GM21526 (cell line): ENCODE results near the gene TLN1.

ENCODE experiments used
- ATAC-seq: cut with Tn5 transposase; IDR thresholded peaks from one replicate; pipeline ENCODE4 v1.9.1; 2021; ENCODE audit warnings: moderate library complexity; ENCODE audit not compliant: unreplicated experiment, low FRiP score

TLN1 gene

DNA sequence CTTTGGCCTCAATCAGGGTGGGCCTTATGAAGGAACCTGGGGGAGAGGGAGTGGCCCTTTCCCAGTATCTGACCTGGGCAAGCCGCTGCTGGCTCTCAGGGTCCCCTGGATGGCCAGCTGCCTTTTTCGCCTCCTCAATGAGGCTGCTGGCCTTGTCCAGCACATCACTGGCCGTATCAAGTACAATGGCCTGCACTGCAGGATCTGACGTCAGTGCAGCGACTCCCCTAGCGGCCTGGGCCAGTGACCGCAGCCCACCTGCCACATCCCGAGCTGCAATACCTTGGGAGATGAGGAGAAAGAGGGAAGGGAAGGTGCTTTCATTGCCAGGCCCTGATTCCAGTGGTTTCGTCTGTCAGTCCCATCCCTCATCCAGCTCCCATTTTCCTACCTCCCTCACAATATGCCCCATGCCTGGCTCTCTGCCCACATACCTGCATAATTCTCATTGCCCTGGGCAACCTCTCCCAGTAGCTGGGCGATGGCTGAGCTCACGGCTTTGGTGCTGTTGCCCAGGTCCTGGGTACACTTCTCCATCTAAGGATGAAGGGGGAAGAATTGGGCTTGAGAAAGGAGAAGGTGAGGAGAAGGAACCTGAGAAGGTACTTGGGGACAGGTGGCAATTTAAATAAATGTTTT lies 19.1 kb downstream of the TLN1 start:
- ATAC-seq, result no peak

DNA sequence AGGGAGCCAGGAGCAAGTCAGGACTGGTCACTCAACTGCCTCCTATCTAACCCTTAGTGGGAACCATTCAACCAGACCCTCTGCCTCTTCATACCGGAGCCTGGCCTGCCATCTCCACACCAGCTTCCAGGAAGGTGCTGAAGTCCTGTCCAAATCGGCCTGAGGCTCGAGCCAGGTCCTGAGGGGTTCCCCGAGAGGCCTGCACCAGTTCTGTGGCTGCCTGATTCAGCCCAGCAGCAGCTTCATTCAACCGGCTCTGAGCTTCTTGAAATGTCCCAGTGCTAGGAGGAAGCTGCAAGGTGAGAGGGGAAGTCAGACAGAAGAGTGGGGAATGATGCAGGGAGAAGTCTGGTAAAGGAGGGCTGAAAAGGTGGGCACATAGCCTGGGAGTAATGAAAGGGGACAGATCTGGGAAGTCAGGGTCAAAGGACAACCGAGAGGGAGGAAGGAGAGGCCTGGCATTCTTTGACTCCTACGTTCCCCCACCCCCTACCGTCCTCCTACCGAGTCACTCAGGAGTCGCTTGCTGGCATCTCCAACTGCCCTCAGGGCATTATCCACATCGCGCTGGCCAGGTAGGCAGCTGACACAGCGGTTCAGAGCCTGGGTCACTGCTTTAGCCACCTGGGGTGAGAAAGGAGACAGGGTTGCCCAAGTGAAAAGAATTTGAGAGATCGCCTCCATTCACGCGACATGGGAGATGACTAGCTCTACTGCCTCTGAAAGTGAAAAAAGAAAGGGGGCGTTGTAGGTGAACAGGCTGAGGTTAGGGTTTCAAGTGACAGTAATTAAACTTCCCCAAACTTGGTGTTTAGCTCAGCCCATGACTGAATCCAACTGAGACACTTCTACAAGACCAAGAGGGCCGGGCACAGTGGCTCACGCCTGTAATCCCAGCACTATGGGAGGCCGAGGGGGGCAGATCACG lies 20.2 kb downstream of the TLN1 start:
- no peak for ATAC-seq

DNA sequence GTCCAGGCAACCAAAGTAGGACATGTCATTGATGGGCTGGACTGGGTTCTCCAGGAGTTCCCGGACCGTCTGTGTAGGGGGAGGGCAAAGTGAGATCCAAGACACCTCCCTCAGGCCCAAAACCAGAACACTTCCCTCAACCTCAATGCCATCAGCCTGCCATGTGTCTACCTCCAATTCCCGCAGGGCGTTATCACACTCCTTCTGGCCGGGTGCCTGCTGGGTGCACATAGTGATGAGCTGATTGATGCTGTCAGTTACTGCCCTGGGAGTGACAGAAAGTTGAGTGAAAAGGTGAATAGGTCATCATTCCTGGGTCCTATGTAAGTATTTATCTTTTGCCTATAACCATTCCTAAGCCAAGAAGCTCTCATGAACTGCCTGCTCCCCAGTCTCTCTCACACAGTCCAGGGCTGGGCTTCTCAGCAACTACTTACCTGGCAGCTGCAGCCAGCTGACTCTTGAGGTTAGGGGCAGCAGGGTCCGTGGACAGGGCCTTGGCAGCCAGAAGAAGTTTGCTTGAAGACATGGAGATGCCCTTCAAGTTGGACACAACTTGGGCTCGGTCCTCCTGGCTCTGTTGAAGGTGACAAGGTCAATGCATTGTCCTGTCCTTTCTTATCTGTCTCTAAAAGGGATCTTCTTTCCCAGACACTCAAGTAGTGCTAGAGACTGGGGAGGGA lies 21.0 kb downstream of the TLN1 start:
- no peak for ATAC-seq

DNA sequence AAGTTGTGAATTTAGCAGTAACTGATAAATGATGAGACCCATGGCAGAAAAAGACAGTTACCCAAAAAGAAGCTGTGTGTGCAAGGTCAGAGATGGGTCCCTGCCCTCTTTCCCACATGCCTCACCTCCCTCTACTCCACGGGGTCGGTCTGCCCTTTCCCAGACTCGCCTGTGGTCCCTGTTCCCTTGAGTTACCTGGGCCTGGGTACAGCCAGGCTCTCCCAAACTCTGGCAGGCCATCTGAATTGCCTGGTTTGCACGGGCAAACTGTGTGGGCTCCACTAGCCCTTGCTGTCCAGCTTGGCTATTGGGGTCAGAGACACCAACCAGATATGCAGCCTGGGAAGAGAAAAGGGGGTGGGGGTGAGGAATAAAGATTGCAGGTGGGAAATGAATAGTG lies 23.8 kb downstream of the TLN1 start:
- ATAC-seq, result no peak

DNA sequence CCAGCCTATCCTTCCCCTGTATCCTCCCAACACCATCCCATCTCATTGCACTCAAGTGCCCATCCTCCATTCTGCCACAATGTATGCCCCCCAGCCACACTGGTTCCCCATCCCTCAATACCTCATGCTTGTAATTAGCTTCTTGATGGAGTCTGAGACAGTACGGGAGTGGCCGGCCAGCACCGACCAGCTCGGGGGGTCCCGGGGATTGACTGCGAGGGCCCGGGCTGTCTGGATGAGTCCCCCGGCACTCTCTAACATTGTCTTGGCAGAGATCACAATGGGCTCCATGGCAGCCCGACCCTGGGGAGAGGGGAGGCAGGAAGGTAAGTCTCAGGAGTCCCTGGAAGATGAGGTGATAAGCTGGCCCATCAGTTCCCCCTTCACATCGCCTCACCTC lies 25.0 kb downstream of the TLN1 start:
- no peak for ATAC-seq

DNA sequence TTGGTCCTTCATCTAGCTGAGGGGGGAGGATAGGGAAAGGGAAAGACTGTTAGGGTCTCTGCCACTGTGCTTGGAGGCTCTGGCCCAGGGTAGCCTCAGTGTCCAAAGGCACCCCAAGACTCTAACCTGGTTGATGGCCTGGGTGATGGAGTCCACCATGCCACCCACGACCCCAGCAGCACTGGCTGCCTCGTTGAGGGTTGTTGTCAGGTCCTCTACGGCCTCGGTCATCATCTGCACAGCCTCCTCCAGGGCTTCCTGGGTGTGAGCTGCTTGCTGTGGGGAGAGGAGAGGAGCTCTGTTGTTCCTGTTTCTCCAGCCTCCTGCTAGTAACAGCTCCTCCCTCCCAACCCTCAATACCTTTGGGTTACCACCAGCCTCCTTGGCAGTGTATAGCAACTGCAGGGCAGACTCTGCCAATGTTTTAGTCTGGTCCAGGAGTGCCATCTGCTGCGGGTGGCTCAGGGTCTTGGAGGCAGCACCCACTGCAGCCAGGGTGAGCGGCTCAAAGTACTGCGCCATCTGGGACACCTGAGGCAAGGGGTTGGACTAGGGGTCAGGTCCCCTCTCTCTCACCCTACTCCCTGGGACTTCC lies 26.1 kb downstream of the TLN1 start:
- ATAC-seq, result no peak

DNA sequence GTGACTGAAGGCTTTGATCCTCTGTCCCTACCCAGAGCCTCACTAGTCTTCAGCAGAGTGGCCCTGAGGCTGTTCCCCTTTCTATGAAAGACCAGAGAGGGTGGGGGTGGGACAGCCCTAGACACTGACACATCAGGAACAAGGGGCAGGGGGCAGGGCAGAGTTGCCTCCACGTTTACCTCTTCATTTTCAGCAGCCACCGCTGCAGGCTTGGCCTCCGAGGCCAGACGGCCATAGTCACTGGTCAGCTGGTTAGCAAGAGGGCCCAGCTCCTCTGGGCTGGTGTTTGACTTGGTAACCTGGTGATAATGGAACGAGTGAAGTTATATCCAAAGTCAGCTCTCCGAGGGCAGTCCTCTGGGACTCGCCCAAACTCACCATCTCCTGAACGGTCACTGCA lies 26.6 kb downstream of the TLN1 start:
- ATAC-seq, result no peak

DNA sequence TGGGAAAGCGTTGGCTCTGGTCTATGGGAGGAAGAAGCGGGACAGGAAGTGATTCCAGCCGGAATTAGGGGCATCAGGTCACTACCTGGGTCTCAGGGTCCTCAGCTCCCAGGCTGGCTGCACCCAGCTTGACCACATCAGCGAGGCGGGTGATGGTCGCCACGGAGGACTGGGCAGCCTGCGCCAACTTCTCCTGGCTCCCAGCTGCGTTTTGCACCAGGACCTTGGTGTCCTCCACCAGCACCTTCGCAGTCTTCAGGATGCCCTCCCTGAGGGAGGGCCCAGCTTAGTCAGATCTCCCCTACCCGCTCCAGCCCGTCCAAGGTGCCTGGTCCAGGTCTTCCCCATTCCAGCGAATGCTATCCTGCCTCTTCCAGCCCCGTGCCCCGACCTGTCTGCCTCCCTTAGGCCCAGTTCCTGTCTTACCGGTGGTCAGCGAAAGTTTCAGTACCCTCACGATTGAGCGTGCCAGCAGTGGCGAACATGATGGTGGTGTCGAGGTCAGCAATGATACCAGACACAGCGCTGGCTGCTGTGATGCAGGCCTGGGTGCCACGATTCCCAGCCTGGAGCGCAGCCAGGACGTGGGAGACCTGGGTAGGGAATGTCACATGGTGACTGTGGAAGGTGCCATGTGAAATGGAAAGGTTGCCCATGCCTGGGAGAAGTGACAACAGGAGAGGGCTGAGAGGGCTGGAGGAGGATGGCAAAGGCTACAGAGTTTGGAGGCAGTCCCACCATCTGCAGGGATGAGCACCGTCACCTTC lies 27.9 kb downstream of the TLN1 start:
- no peak for ATAC-seq

DNA sequence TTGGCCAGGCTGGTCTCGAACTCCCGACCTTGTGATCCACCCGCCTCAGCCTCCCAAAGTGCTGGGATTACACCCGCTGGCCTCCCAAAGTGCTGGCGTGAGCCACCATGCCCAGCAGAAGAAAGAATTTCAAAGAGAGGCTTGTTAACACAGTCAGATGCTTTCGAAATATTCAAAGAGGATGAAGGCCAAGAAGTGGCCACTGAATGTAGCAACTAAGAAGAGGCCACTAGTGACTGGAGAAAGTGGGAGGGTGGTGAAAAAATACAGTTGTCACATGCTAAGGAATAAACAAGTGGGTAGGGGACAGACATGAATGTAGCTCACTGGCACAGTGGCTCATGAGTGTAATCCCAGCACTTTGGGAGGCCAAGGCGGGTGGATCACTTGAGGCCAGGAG lies 29.3 kb downstream of the TLN1 start:
- ATAC-seq, result no peak

DNA sequence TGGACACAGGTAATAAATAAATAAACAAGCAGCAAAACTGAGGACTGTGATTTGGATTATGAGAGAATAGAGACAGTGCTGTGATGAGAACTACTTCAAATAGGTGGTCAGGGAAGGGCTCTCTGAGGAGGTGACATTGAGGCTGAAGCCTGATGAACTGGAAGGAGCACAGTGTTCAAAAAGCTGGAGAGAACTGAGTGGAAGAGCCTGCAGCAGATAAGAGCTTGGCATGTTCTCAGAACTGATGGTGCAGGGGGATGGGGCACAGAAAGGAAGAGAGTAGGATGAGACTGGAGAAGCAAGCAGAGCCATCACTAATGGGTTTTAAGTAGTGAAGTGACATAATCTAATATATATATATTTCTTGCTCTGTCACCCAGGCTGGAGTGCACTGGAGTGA lies 31.1 kb downstream of the TLN1 start:
- ATAC-seq, result no peak

DNA sequence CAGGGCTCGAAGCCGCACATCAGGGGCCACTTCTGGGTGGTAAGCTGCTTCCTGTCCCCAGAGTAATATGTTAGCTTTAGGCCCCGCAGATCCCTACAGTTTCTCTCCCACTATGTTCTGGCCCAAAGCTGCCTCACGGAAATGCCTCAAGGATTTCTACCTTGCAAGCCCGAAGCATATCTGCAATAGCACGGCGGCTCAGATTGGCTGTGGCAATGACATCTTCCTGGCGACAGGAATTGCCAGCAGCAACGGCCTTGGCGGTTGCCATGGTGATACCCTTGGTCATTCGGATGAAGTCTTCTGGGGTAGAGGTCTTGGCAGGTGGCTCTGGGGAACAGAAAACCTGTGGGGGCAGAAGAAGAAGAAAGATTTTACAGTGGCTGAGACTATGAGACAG lies 32.0 kb downstream of the TLN1 start:
- ATAC-seq, result no peak

DNA sequence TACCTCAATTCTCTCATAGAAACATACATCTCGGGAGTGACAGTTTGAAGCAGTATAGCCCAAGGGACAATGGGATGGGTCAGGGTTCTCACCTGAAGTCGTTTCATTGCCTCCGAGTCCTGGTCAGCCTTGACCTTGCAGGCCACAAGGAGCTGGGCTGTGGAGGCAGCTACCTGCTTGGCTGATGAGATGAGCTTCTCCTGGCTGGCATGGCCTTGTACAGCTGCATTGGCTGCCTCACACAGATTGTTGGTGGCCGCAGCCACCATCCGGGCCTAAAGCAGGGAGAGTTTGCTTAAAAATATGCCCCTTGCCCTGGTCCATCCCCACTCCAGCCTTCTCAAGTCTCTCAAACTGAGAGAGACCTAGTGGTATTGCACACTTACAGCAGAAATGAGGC lies 33.8 kb downstream of the TLN1 start:
- ATAC-seq, result no peak

DNA sequence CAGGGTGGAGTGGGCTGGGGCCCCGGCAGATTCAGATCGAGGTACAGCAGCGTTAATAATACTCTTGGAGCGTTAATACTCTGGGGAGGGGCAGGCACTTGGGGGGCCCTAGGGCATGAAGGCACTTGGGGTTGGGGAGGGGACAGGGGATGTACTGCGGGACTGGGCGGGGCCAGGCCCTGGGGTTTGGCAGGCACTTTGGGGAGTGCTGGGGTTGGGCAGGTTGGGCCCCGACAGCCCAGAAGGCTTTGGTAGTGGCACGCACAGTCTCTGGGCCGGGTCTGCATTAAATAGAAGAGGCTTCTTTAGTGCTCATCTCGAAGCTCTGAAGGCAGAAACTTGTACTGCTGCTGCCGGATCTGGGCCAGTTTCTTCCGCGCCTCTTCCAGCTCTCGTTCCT lies 34.5 kb downstream of the TLN1 start:
- no peak for ATAC-seq

DNA sequence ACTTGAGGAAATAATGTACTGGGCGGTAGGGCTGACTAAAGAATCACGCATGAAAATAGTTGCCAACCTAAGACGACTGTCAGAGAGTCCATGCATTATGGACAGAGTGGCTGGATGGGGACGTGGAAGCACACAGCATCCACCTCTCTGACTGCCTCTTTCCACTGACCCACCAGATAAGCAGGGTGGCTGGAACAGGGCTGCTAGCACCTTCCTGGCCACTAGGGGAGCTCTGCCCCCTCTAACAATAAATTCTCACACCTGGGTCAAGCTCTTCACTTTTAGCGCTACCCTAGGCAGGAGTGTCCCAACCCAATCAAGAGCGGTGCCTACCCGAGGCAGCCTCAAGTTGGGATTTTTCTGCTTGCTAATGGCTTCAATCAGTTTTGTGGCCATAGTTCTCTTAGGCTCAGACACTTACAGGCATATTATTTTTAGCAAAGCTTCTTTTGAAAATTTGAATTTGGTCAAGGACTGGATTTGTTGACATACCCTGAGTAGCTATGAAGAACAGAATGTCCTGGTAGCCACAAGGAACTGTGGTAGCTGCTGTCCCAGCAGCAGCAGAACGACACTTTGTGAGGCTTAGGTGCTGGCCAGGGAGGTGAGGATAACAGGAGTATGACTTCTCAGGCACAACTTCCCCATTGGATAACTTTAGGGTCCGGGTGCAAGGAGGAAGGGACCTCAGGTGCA lies 35.3 kb downstream of the TLN1 start:
- ATAC-seq, result peak; percentile 73

DNA sequence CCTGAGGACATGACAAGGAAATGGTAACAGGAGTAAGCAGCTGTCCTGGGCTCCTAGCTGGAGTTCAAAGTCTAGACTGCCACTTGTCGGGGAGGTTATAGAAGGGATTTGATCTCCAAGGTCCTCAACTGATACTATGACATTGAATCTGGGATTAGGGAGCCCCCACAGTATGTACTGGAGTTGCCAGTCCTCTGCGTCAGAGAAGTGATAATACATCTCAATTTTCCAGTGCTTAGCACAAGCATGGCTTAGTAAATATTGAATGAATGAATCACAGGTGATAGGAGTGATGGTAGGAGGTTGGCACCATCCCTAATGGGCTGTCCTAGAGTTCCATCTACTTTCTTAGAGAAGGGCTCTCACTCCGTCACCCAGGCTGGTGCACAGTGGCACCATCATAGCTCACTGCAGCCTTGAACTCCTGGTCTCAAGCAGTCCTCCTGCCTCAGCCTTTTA lies 36.0 kb downstream of the TLN1 start:
- ATAC-seq, result no peak

DNA sequence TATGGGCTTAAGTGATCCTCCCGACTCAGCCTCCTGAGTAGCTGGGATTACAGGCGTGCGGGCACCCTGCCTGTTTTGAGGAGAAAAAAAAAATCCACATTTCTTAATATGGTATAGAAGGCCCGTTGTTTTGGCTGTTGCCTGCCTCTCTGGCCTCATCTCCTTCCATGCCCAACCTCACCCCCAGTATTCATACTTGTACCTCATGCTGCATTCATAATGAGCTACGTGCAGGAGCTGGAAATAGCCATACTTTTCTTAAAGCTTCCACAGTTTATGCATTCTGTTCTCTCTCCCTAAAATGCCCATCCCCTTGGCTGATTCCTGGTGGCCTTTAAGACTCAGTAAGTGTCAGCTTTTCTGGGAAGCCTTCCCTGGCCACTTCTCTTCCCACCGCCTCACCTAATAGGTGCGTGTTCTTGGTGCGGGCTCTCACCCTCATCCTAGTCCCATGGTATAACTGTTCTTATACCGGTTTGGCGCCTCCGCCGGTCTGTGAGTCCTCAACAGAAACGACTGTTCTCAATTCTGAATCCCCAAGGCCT lies 40.2 kb downstream of the TLN1 start:
- ATAC-seq, result no peak

DNA sequence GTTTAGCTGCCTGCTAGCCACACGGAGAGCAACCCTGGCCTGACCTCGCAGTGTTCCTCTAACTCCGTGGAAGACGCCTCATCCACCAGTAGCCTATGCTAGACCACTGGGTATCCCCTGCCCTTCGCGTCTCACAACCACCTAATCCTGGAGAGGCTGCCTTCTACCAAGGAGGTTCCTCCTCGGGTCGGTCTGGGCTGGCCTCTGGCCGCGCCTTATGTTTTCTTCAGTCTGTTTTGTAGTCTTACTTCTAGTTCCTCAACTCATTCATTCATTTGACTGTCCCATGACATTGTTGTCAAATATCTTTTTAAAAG lies 40.7 kb downstream of the TLN1 start:
- no peak for ATAC-seq

DNA sequence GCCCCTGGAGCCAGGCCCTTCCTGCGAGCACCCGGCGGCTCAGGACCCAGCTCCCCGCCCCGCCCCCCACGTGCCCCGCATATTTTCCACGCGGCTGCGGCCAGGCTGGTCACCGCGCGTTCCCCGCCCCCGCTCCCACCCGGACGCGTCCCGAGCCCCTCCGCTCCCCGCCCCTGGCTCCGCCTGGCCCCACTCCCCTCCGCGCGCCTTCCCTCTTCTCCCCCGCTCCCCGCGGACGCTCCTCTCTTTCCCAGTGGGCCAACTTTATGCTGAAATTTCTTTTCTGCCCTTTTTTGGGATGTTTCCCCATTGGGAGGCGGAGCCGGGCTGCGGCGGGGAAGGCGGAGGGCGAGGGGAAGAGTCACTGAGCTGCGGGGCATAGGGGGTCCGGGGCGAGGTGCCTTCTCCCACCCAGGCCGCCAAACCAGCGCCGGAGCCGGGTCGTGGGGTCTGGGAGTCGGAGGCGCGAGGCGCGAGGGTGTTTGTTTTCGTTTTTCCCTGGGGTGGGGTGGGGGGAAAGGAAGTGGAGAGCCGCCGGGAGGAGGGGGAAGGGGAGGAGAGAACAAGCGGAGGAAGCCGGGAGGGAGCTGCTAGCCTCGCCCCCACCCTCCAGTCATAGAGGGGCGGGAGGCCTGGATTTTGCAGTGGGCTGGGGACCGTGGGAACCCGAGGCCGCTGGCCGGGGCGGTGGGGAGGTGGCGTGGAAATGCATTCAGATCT lies 41.2 kb downstream of the TLN1 start:
- ATAC-seq, result no peak

DNA sequence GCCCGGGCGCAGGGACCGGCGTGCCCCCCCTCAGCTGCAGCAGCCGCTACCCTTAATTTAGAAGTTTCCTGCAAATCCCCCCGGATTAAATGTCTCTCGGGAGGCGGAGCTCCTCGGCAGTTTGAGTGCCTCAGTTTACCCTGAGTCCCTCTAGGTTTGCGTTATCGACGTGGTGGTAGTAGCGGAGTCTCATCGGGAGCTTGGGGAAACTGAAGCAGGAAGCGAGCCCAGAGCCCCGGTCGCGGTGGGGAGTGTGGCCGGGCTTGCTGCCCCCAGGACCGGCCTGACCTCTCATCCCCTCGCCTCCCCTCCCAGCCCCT lies 41.7 kb downstream of the TLN1 start:
- no peak for ATAC-seq
